Caco-2 (cell line): ENCODE results near the gene E2F1. TPM values are rescaled to one million over a fixed set of nuclear protein-coding genes. Genes with fewer than 3 reads are reported as not detected.

Experiments used
- BruUV-seq: library from RNA; stranded (reverse); fragments of 400-500 nt; replicated peaks from 2 replicates; lab custom pipeline; 2021; lab: Mats Ljungman, UMichigan
- CTCF ChIA-PET: fragments of 300-600 bp; sonication (Branson Sonifier 250); formaldehyde crosslinking; loops from one replicate; lab custom pipeline; 2022; ENCODE audit warnings: antibody characterized with exemption; lab: Charles Lee
- POLR2A ChIA-PET: fragments of 300-600 bp; sonication (Branson Sonifier 250); formaldehyde crosslinking; loops from one replicate; lab custom pipeline; 2022; ENCODE audit warnings: antibody characterized with exemption; lab: Charles Lee
- DNase-seq, 2 experiments: peaks; one replicate each; pipeline versions ENCODE4 v3.0.0 to v3.0.0-alpha.2; 2020 to 2022
- H3K27me3 ChIP-seq: replicated peaks from 2 replicates; pipeline ENCODE4 v1.6.0; 2011; ENCODE audit warnings: low read length; ENCODE audit not compliant: control insufficient read depth, insufficient read depth
- H3K36me3 ChIP-seq: 2 replicates; pipeline ENCODE4 v1.5.1; 2011; ENCODE audit warnings: low read length; ENCODE audit not compliant: control insufficient read depth, insufficient read depth
- H3K4me1 ChIP-seq: fragments of 250-450 bp; sonication (Bioruptor Pico); 2 replicates; pipeline ENCODE4 v1.5.1; 2020; ENCODE audit warnings: mild to moderate bottlenecking
- H3K4me3 ChIP-seq: 2 replicates; pipeline ENCODE4 v1.5.1; 2011; ENCODE audit warnings: low read depth, mild to moderate bottlenecking, control low read depth, low read length
- H3K9me3 ChIP-seq: fragments of 250-450 bp; sonication (Bioruptor Pico); 2 replicates; pipeline ENCODE4 v1.5.1; 2020; ENCODE audit warnings: mild to moderate bottlenecking, moderate library complexity
- H3K27ac Mint-ChIP-seq: one replicate; pipeline ENCODE4 v1.8.0; 2022; ENCODE audit warnings: mixed read lengths; ENCODE audit not compliant: unreplicated experiment
- H3K27me3 Mint-ChIP-seq: one replicate; pipeline ENCODE4 v1.8.0; 2022; ENCODE audit warnings: mixed read lengths; ENCODE audit not compliant: insufficient read depth, unreplicated experiment
- H3K36me3 Mint-ChIP-seq: one replicate; pipeline ENCODE4 v1.8.0; 2022; ENCODE audit warnings: mild to moderate bottlenecking, mixed read lengths; ENCODE audit not compliant: insufficient read depth, unreplicated experiment
- H3K4me1 Mint-ChIP-seq: one replicate; pipeline ENCODE4 v1.8.0; 2022; ENCODE audit warnings: low read depth, mixed read lengths; ENCODE audit not compliant: unreplicated experiment
- H3K4me3 Mint-ChIP-seq: one replicate; pipeline ENCODE4 v1.8.0; 2022; ENCODE audit warnings: mild to moderate bottlenecking, moderate library complexity, mixed read lengths; ENCODE audit not compliant: unreplicated experiment
- H3K9me3 Mint-ChIP-seq: one replicate; pipeline ENCODE4 v1.8.0; 2022; ENCODE audit warnings: mixed read lengths; ENCODE audit not compliant: unreplicated experiment
- CTCF ChIP-seq, 2 experiments: fragments of 200-600 bp in 1 of 2; IDR thresholded peaks; 1 replicate in 1 of 2; 2 replicates in 1 of 2; pipeline versions ENCODE4 v1.5.1 to v1.8.0; 2011 to 2022; ENCODE audit warnings: antibody characterized with exemption in 1 of 2, control low read depth in 1 of 2, inconsistent platforms in 1 of 2, low read depth in 1 of 2, low read length in 1 of 2, mild to moderate bottlenecking in 1 of 2, moderate library complexity in 1 of 2; ENCODE audit not compliant: insufficient read depth in 1 of 2, severe bottlenecking in 1 of 2, unreplicated experiment in 1 of 2
- intact Hi-C: fragments of 100-400 bp; cut with micrococcal nuclease; formaldehyde crosslinking; loops from one replicate; pipeline ENCODE4 v1.10.0; 2022; ENCODE audit not compliant: unreplicated experiment
- total RNA-seq: library from RNA; stranded (reverse); gene quantifications from 2 replicates; pipeline ENCODE4 v1.2.3, GENCODE V29; 2022

Gene E2F1
- total RNA-seq, 1 experiment from 2014 or later: 74.7 TPM

GRCh38 chr20:33656010-33656782 lies 30.0 kb downstream of the E2F1 start:
- no peak overlapping the region for H3K27ac Mint-ChIP-seq
- intact Hi-C loops: no loop called here
- no peaks in the 10 kb centered on the region for H3K27me3 Mint-ChIP-seq
- no TSS peak for BruUV-seq
- no peak overlapping the region for H3K4me3 Mint-ChIP-seq
- Histone ChIP-seq H3K4me3 (no peak overlapping the region), H3K36me3 (0 out of 2 replicates have a peak, but pooled peaks cover 1% of the 10 kb centered on the region), H3K4me1 (peaks cover 27% of the 10 kb centered on the region), H3K9me3 (no peaks in the 10 kb centered on the region), H3K27me3 (no peaks in the 10 kb centered on the region)
- TF ChIP-seq CTCF (IDR thresholded peaks at IDR 0.05; ENCODE audit: insufficient read depth in 1 of 2, low read depth in 1 of 2, low read length in 1 of 2, severe bottlenecking in 1 of 2, unreplicated experiment in 1 of 2): no peak
- no peaks in the 10 kb centered on the region for H3K9me3 Mint-ChIP-seq
- ChIA-PET CTCF (interaction anchor here (5.2 to 6.5 kb wide), 2 partner anchors 10 to 199 kb away, joined by 72 to 127 read pairs; partner anchors contain the start of gene ACTL10), POLR2A (interaction anchor here (1.1 kb wide), 1 partner anchor 10 kb away, joined by 4 read pairs; no protein-coding TSS in a partner anchor)
- no peak for DNase-seq
- H3K4me1 Mint-ChIP-seq: peaks cover 25% of the 10 kb centered on the region
- peaks cover 84% of the 10 kb centered on the region for H3K36me3 Mint-ChIP-seq

GRCh38 chr20:33655164-33655563 lies 31.0 kb downstream of the E2F1 start:
- Histone ChIP-seq H3K4me3 (no peak overlapping the region), H3K4me1 (peaks cover 27% of the 10 kb centered on the region), H3K27me3 (no peaks in the 10 kb centered on the region), H3K36me3 (0 out of 2 replicates have a peak, but pooled peaks cover 1% of the 10 kb centered on the region), H3K9me3 (no peaks in the 10 kb centered on the region)
- Mint-ChIP-seq H3K27ac (peak overlapping the region; percentile 66), H3K4me3 (no peak overlapping the region), H3K9me3 (no peaks in the 10 kb centered on the region), H3K4me1 (peaks cover 25% of the 10 kb centered on the region), H3K27me3 (no peaks in the 10 kb centered on the region), H3K36me3 (peaks cover 81% of the 10 kb centered on the region)
- TF ChIP-seq CTCF (IDR thresholded peaks at IDR 0.05; ENCODE audit: insufficient read depth in 1 of 2, low read depth in 1 of 2, low read length in 1 of 2, severe bottlenecking in 1 of 2, unreplicated experiment in 1 of 2): no peak
- DNase-seq: no peak
- intact Hi-C loops: no loop called here
- POLR2A ChIA-PET: interaction anchor here (1.9 to 2.8 kb wide), 3 partner anchors 8 to 166 kb away, joined by 7 to 28 read pairs (median 26); partner anchors contain the start of genes ACTL10 and CBFA2T2
- BruUV-seq: TSS peak; percentile 0
- CTCF ChIA-PET: interaction anchor here (5.2 to 6.5 kb wide), 2 partner anchors 11 to 198 kb away, joined by 72 to 127 read pairs; partner anchors contain the start of gene ACTL10

GRCh38 chr20:33654680-33655161 lies 31.5 kb downstream of the E2F1 start:
- Histone ChIP-seq H3K36me3 (0 out of 2 replicates have a peak, but pooled peaks cover 1% of the 10 kb centered on the region), H3K9me3 (no peaks in the 10 kb centered on the region), H3K4me3 (no peak overlapping the region), H3K27me3 (no peaks in the 10 kb centered on the region), H3K4me1 (peaks cover 27% of the 10 kb centered on the region)
- ChIA-PET CTCF (interaction anchor here (1.8 to 6.5 kb wide), 4 partner anchors 11 to 200 kb away, joined by 8 to 127 read pairs (median 41); partner anchors contain the start of gene ACTL10), POLR2A (interaction anchor here (1.9 to 2.8 kb wide), 3 partner anchors 9 to 165 kb away, joined by 7 to 28 read pairs (median 26); partner anchors contain the start of genes ACTL10 and CBFA2T2)
- H3K4me1 Mint-ChIP-seq: peaks cover 25% of the 10 kb centered on the region
- no peak for TF ChIP-seq CTCF (IDR thresholded peaks at IDR 0.05; ENCODE audit: insufficient read depth in 1 of 2, low read depth in 1 of 2, low read length in 1 of 2, severe bottlenecking in 1 of 2, unreplicated experiment in 1 of 2)
- no peaks in the 10 kb centered on the region for H3K27me3 Mint-ChIP-seq
- peaks cover 77% of the 10 kb centered on the region for H3K36me3 Mint-ChIP-seq
- no TSS peak for BruUV-seq
- peak; percentile 77 to 89 for DNase-seq
- peak overlapping the region; percentile 66 for H3K27ac Mint-ChIP-seq
- no peaks in the 10 kb centered on the region for H3K9me3 Mint-ChIP-seq
- intact Hi-C loops: no loop called here
- H3K4me3 Mint-ChIP-seq: peak overlapping the region; percentile 0
